Neural progenitor cell (in vitro differentiated cells): Measurements from ENCODE around the gene CXCL17.

ENCODE experiments used
- EZH2 ChIP-seq: fragments of 200-600 bp; sonication (generic); IDR thresholded peaks from 2 replicates; pipeline ENCODE4 v1.6.1; 2017; ENCODE audit warnings: antibody characterized with exemption, mild to moderate bottlenecking, moderate library complexity
- TF ChIP-seq, protein P1 (sequence below): fragments of 200-600 bp; sonication (generic); IDR thresholded peaks from 2 replicates; pipeline ENCODE4 v1.5.1; 2017; ENCODE audit warnings: antibody characterized with exemption, mild to moderate bottlenecking

DNA sequence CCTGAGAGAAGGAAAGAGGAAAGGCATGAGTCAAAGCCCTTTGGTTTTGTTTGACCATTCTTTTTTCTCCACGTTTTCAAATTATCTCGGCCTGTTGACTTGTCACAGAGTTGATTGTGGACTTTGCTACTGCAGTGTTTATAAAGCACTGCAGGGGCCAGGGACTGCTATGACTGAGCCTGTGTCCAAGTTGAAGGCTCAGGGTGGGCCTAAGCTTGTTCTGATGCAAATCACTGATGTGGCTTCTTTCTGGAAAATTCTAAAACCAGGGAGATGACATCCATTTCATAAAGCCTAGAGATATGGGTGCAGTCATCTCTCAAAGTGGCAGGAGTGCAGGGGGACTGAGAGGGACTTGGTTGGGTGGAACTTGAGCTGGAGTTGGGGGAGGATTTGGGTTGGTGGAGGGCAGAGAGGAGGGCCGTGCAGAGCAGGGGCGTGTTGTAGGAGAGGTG is 1.2 kb upstream of the CXCL17 start:
- TF ChIP-seq, protein P1, sequence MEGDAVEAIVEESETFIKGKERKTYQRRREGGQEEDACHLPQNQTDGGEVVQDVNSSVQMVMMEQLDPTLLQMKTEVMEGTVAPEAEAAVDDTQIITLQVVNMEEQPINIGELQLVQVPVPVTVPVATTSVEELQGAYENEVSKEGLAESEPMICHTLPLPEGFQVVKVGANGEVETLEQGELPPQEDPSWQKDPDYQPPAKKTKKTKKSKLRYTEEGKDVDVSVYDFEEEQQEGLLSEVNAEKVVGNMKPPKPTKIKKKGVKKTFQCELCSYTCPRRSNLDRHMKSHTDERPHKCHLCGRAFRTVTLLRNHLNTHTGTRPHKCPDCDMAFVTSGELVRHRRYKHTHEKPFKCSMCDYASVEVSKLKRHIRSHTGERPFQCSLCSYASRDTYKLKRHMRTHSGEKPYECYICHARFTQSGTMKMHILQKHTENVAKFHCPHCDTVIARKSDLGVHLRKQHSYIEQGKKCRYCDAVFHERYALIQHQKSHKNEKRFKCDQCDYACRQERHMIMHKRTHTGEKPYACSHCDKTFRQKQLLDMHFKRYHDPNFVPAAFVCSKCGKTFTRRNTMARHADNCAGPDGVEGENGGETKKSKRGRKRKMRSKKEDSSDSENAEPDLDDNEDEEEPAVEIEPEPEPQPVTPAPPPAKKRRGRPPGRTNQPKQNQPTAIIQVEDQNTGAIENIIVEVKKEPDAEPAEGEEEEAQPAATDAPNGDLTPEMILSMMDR = no peak
- TF ChIP-seq EZH2 = no peak
